HG03439 (cell line): ENCODE data around the gene LETMD1.
A peak's percentile ranks its signal among the peaks of the same experiment; 100 is the strongest.
"Not testable (repeated sequence)": the region's sequence is repeated elsewhere in the genome, so short reads cannot be mapped to it uniquely, and the experiment has no call there.

Source experiments
- ATAC-seq: cut with Tn5 transposase; IDR thresholded peaks from one replicate; pipeline ENCODE4 v1.9.1; 2021; ENCODE audit warnings: mild to moderate bottlenecking, moderate library complexity; ENCODE audit not compliant: unreplicated experiment

The LETMD1 gene

GRCh38 chr12:51076236-51076930, 28.3 kb downstream of the LETMD1 start:
- ATAC-seq, result no peak

DNA sequence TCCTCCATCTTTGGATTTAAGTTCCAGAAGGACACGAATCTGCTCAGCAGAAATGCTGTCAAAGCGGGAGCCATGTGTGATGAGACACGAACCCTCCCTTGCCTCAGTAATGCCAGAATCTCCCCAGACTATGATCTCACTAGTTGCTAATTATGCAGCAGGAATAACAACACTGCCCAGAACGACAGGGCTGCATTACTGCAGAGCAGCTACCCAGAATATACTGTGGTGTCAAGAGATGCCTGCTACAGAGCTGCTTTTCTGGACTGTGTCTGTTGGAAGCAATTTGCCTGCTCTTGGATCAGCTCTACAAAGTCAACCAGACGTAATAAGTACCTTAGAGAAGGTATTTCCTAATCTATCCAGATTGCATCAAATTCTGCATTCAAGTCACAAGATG, 29.8 kb downstream of the LETMD1 start:
- no peak for ATAC-seq

GRCh38 chr12:51078346-51078745, 30.2 kb downstream of the LETMD1 start:
- not testable (repeated sequence) for ATAC-seq

DNA sequence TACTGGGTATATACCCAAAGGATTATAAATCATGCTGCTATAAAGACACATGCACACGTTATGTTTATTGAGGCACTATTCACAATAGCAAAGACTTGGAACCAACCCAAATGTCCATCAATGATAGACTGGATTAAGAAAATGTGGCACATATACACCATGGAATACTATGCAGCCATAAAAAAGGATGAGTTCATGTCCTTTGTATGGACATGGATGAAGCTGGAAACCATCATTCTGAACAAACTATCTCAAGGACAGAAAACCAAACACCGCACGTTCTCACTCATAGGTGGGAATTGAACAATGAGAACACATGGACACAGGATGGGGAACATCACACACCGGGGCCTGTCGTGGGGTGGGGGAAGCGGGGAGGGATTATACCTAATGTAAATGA, 30.7 kb downstream of the LETMD1 start:
- ATAC-seq, result not testable (repeated sequence)

GRCh38 chr12:51080136-51080535, 32.0 kb downstream of the LETMD1 start:
- ATAC-seq, result no peak

- no peak for ATAC-seq
Observed at GRCh38 chr12:51081421-51081820, 33.3 kb downstream of the LETMD1 start.

GRCh38 chr12:51082561-51083125, 34.5 kb downstream of the LETMD1 start:
- ATAC-seq, result no peak

DNA sequence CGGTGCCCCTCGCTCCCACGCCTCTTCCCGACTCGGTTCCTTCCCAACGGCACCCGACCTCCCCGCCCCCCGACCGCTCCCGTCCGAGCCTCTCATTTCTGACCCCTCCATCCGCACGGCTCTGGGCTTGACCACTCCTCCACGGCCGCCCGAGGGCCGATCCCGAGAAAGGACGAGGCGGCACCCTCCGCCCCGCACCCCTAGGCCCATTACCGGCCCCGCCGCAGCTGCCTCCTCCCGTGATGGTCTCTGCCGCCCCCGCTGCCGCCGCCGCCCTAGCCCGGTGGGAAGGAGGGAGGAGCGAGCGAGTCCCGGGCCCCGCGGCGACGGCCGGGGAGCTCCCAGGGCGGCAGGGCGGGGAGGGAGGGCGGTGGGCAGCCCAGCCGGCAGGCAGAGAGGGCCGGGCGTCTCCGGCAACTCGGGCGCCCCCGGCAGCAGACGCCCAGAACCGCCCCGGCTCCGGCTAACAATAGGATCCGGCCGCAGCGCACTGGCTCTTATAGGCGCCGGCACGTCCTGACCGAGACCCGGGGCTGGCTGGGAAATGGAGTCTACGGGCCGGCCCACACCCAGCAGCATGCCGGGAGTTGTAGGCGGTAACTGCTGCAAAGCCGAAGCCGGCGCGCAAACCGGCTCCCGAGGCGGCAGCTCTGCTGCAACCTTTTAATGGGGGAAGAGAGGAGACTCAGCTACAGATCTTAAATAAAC, 35.2 kb downstream of the LETMD1 start, which contains the start of gene CSRNP2:
Gene CSRNP2, minus strand, starts transcription at position 471 of the 708 bp plus-strand sequence. CDS start 7,035 bp downstream, outside the sequence.
- peak; percentile 96 for ATAC-seq

DNA sequence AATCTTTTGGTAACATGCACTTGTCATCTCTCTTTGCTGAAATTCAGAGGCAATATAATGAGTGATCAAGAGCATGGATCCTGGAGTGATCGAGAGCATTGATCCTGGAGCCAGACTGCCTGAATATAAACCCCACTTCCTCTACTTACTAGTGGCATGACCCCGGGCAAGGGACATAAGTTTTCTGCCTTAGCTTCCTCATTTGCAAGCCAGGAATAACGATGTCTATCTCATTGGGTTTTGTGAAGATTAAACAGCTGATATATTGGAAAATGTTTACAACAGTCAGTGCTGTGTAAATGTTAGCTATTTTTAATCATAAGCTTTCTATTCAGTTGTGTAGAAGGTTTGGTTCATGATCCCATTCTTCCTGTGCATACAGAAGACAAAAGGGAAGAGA, 37.6 kb downstream of the LETMD1 start:
- ATAC-seq, result no peak

DNA sequence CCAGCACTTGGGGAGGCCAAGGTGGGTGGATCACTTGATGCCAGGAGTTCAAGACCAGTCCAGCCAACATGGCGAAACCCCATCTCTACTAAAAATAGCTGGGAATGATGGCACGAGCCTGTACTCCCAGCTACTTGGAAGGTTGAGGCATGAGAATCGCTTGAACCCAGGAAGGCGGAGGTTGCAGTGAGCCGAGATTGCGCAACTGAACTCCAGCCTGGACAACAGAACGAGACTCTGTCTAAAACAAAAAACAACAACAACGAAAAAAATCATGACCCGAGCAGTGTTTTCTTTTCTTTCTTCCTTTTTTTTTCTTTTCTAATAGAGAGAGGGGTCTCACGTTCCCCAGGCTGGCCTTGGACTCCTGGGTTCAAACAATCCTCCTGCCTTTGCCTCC, 38.8 kb downstream of the LETMD1 start:
- no peak for ATAC-seq

DNA sequence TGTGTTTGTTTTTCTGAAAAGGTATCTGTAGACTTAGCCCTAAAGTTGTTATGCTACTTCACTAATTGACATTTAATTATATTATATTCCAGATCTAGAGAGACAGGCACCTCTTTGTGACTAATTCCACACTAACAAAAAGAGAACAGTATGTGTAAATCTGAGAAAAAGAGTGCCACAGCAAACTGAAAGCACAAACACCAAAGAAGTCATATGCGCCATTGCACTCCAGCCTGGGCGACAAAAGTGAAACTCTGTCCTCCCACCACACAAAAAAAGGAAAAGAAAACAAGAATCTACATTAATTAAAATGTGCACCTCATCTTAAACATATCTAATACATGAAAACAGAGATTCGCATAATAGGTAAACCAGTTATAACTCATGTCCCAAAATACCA, 39.7 kb downstream of the LETMD1 start:
- ATAC-seq, result no peak

- no peak for ATAC-seq
Observed at GRCh38 chr12:51090705-51091229, 42.6 kb downstream of the LETMD1 start.

GRCh38 chr12:51098611-51099010, 50.5 kb downstream of the LETMD1 start:
- no peak for ATAC-seq

GRCh38 chr12:51103977-51104376, 55.9 kb downstream of the LETMD1 start:
- ATAC-seq, result no peak

- no peak for ATAC-seq
Observed at GRCh38 chr12:51108136-51108535, 60.0 kb downstream of the LETMD1 start.
